Natural killer cell treated with Interleukin-12 subunit alpha and Interleukin-12 subunit beta and Interleukin-15 and Interleukin-18, amount 100 ng/mL, for 72 hours (primary cell): Measurements from ENCODE around the gene R3HDM2. TPM values are rescaled to one million over a fixed set of nuclear protein-coding genes. Genes with fewer than 3 reads are reported as not detected.

Source experiments
- ATAC-seq, 2 donors: fragments of 150-1000 bp; cut with Tn5 transposase in 1 of 2; sonication (Bioruptor Pico), chemical (Tn5 transposase) in 1 of 2; 2 replicates each; pipeline ENCODE4 v1.10.0; 2021
- DNase-seq: peaks from one replicate; pipeline ENCODE4 v3.0.0; 2022; ENCODE audit warnings: low spot score
- H3K27ac Mint-ChIP-seq, 2 donors: 1 replicate in 1 of 2; 2 replicates in 1 of 2; pipeline ENCODE4 v1.8.0; 2022; ENCODE audit warnings: mixed read lengths in 2 of 2, mild to moderate bottlenecking in 1 of 2, moderate library complexity in 1 of 2
- H3K27me3 Mint-ChIP-seq, 2 donors: 1 replicate in 1 of 2; 2 replicates in 1 of 2; pipeline ENCODE4 v1.8.0; 2022; ENCODE audit warnings: mixed read lengths in 2 of 2
- H3K36me3 Mint-ChIP-seq: one replicate; pipeline ENCODE4 v1.8.0; 2022; ENCODE audit warnings: mixed read lengths
- H3K4me1 Mint-ChIP-seq, 2 donors: 1 replicate in 1 of 2; 2 replicates in 1 of 2; pipeline ENCODE4 v1.8.0; 2022; ENCODE audit warnings: low read depth in 2 of 2, mixed read lengths in 2 of 2, mild to moderate bottlenecking in 1 of 2
- H3K4me3 Mint-ChIP-seq: one replicate; pipeline ENCODE4 v1.8.0; 2022; ENCODE audit warnings: mixed read lengths
- H3K9me3 Mint-ChIP-seq: 2 replicates; pipeline ENCODE4 v1.8.0; 2022; ENCODE audit warnings: mixed read lengths
- total RNA-seq, 2 donors: library from RNA; stranded (reverse); gene quantifications; one replicate each; pipeline ENCODE4 v1.2.3, GENCODE V29; 2022

The R3HDM2 gene
- total RNA-seq, 2 donors from 2014 or later = 55.4 to 57.2 TPM

DNA sequence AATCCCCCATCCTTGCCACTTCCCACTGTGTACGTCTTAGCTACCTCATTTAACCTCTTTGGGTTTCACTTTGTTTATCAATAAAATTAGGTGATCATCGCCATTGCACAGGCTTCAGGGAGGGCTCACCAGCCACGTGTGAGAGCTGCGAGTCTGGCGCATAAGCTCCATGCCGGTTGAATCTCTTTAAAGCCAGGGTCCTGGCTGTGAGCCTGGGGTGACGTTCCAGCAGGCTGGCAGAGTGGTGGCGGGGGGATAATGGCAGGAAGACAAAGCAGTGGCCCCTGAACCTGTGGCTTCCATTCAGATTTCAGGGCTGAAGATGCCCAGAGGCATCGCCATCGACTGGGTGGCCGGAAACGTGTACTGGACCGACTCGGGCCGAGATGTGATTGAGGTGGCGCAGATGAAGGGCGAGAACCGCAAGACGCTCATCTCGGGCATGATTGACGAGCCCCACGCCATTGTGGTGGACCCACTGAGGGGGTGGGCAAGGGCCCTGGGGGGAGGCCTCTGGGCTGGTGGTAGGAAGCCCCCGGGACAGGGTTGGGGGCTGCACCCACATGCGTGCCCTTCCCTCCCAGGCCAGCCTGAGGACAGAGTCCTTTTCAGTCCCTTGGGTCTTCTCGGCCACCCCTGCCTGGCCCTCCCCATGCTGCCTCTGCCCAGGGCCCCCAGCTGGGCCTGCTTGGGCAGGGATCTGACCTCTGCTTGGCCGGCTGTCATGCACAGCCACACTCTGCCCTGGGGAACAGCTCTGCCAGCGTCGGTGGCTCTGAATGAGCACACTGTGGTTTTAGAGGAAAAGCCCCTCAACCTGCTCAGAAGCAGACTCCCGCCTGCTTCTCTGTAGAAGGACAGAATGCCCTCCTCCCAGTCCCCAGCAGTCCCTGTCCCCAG lies 222.9 kb downstream of the R3HDM2 start:
- H3K9me3 Mint-ChIP-seq = no peaks in the 10 kb centered on the region
- no peaks in the 10 kb centered on the region for H3K36me3 Mint-ChIP-seq
- ATAC-seq (no peak), DNase-seq (no peak)
- H3K27me3 Mint-ChIP-seq = peaks cover 0 to 3% of the 10 kb centered on the region in 2 donors
- no peak overlapping the region for H3K27ac Mint-ChIP-seq
- no peak overlapping the region for H3K4me3 Mint-ChIP-seq
- no peaks in the 10 kb centered on the region for H3K4me1 Mint-ChIP-seq

- Mint-ChIP-seq H3K9me3 (no peaks in the 10 kb centered on the region), H3K36me3 (no peaks in the 10 kb centered on the region), H3K27me3 (peaks cover 0 to 6% of the 10 kb centered on the region in 2 donors), H3K4me1 (no peaks in the 10 kb centered on the region), H3K27ac (no peak overlapping the region), H3K4me3 (no peak overlapping the region)
- DNase-seq (no peak), ATAC-seq (no peak)
Measured at GRCh38 chr12:57205931-57206330, 224.9 kb downstream of the R3HDM2 start.

DNA sequence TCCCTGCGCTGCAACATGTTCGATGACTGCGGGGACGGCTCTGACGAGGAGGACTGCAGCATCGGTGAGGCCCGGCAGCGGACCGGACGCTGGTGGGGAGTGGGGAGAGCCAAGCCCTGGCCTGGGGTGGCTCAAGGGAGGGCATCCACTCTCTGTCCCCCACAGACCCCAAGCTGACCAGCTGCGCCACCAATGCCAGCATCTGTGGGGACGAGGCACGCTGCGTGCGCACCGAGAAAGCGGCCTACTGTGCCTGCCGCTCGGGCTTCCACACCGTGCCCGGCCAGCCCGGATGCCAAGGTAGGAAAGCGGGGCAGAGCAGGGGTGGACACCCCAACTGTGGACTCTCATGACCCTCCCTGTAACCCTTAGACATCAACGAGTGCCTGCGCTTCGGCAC lies 225.7 kb downstream of the R3HDM2 start:
- Mint-ChIP-seq H3K27me3 (peaks cover 0 to 3% of the 10 kb centered on the region in 2 donors), H3K4me3 (no peak overlapping the region), H3K4me1 (no peaks in the 10 kb centered on the region), H3K36me3 (no peaks in the 10 kb centered on the region), H3K9me3 (no peaks in the 10 kb centered on the region), H3K27ac (no peak overlapping the region)
- ATAC-seq (no peak), DNase-seq (no peak)

DNA sequence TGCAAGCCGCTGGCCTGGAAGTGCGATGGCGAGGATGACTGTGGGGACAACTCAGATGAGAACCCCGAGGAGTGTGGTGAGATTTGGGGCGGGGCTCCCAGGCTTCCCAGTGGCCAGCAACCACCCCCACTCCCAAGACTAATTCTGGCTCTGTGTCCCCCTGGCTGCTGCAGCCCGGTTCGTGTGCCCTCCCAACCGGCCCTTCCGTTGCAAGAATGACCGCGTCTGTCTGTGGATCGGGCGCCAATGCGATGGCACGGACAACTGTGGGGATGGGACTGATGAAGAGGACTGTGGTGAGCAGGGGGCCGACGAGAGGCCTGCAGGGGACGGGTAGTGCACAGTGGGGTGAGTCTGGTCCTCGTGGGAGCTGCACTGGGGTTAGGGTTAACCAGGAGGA lies 226.4 kb downstream of the R3HDM2 start:
- ATAC-seq = no peak
- no peaks in the 10 kb centered on the region for H3K9me3 Mint-ChIP-seq
- peaks cover 0 to 3% of the 10 kb centered on the region in 2 donors for H3K27me3 Mint-ChIP-seq
- no peaks in the 10 kb centered on the region for H3K36me3 Mint-ChIP-seq
- no peak overlapping the region for H3K27ac Mint-ChIP-seq
- DNase-seq = no peak
- H3K4me1 Mint-ChIP-seq = no peaks in the 10 kb centered on the region
- no peak overlapping the region for H3K4me3 Mint-ChIP-seq

DNA sequence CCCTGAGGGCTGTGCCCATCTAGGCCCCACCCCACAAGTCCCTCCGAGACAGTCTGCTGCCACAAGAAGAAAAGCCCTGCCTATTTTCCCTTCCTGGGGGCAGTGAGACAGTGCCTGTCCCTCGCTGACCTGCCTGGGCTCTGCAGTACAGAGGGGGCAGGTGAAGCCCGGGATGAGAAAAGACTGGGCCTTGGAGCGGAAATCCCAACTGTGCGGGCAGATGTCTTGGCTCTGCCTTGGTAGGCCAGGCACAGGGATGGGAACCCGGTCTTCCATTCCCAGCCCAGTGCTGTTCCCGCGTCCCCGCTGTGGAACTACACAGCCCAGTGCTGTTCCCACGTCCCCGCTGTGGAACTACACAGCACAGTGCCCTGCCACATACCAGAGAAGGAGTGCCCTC lies 227.1 kb downstream of the R3HDM2 start:
- DNase-seq (no peak), ATAC-seq (no peak)
- Mint-ChIP-seq H3K27ac (no peak overlapping the region), H3K27me3 (peaks cover 0 to 3% of the 10 kb centered on the region in 2 donors), H3K4me1 (no peaks in the 10 kb centered on the region), H3K4me3 (no peak overlapping the region), H3K9me3 (no peaks in the 10 kb centered on the region), H3K36me3 (no peaks in the 10 kb centered on the region)

Other genes with a start within 250 kb of the R3HDM2 start
- gene NXPH4, start 214.2 kb downstream of the R3HDM2 start, total RNA-seq = under 1 TPM in 1 of 2 donors, not detected in 1; 0.73 TPM
- 100 to 1,000 TPM; 262 to 355 TPM for gene SHMT2, start 201.3 kb downstream of the R3HDM2 start, total RNA-seq
- gene STAC3, start 179.9 kb downstream of the R3HDM2 start, total RNA-seq = 1 to 10 TPM; 2.5 to 6.1 TPM
- gene INHBC, start 3.7 kb upstream of the R3HDM2 start, total RNA-seq = not detected
- under 1 TPM in 1 of 2 donors, not detected in 1; 0.45 TPM for gene INHBE, start 24.3 kb upstream of the R3HDM2 start, total RNA-seq
- 1 to 10 TPM in 1 of 2 donors, under 1 TPM in 1; 0.61 to 1.0 TPM for gene GLI1, start 28.7 kb upstream of the R3HDM2 start, total RNA-seq
- gene ARHGAP9, start 48.8 kb upstream of the R3HDM2 start, total RNA-seq = 100 to 1,000 TPM; 138 to 154 TPM
- gene MARS1, start 57.0 kb upstream of the R3HDM2 start, total RNA-seq = 100 to 1,000 TPM; 336 to 446 TPM
- 10 to 100 TPM; 22.2 to 39.8 TPM for gene DDIT3, start 89.5 kb upstream of the R3HDM2 start, total RNA-seq
- gene MBD6, start 91.8 kb upstream of the R3HDM2 start, total RNA-seq = 100 to 1,000 TPM in 1 of 2 donors, 10 to 100 TPM in 1; 94.1 to 123 TPM
- 10 to 100 TPM; 94.2 to 98.7 TPM for gene DCTN2, start 116.1 kb upstream of the R3HDM2 start, total RNA-seq
- 1 to 10 TPM in 1 of 2 donors, under 1 TPM in 1; 0.29 to 2.0 TPM for gene KIF5A, start 119.0 kb upstream of the R3HDM2 start, total RNA-seq
- gene PIP4K2C, start 160.1 kb upstream of the R3HDM2 start, total RNA-seq = 10 to 100 TPM; 25.9 to 35.7 TPM
- gene DTX3, start 173.8 kb upstream of the R3HDM2 start, total RNA-seq = 10 to 100 TPM; 15.6 to 18.4 TPM
- gene ARHGEF25, start 180.4 kb upstream of the R3HDM2 start, total RNA-seq = 1 to 10 TPM in 1 of 2 donors, under 1 TPM in 1; 0.52 to 4.0 TPM
- 1 to 10 TPM; 1.5 to 3.6 TPM for gene B4GALNT1, start 202.2 kb upstream of the R3HDM2 start, total RNA-seq